IMR-90 (cell line): ENCODE measurements around the gene TSTD1. TPM values are rescaled to one million over a fixed set of nuclear protein-coding genes. Genes with fewer than 3 reads are reported as not detected.

Experiments used
- ATAC-seq: fragments of 200-7000 bp; cut with Tn5 transposase; 2 replicates; pipeline ENCODE4 v1.9.1; 2020; ENCODE audit warnings: low read depth, mild to moderate bottlenecking, moderate library complexity
- BruUV-seq: library from RNA; stranded (reverse); fragments of 400-500 nt; replicated peaks from 2 replicates; lab custom pipeline; 2021; lab: Mats Ljungman, UMichigan
- CTCF ChIA-PET: fragments of 300-600 bp; formaldehyde crosslinking; extraction: SDS; loops from one replicate; lab custom pipeline; 2021; ENCODE audit warnings: antibody characterized with exemption; lab: Yijun Ruan, JAX
- POLR2A ChIA-PET: fragments of 300-600 bp; sonication (Branson Sonifier 250); formaldehyde crosslinking; loops from one replicate; lab custom pipeline; 2022; ENCODE audit warnings: antibody characterized with exemption; ENCODE audit not compliant: unreplicated experiment; lab: Charles Lee
- DNase-seq: peaks from one replicate; pipeline ENCODE4 v3.0.0; 2013
- H2AFZ ChIP-seq: replicated peaks from 2 replicates; pipeline ENCODE3; 2013; ENCODE audit warnings: low read length, mild to moderate bottlenecking; ENCODE audit not compliant: poor library complexity
- H2AK5ac ChIP-seq: 2 replicates; pipeline ENCODE4 v1.6.1; 2013; ENCODE audit warnings: low read depth, low read length, inconsistent platforms
- H2AK9ac ChIP-seq: replicated peaks from 2 replicates; pipeline ENCODE3; 2013; ENCODE audit warnings: mild to moderate bottlenecking, low read depth, low read length, moderate library complexity; ENCODE audit not compliant: poor library complexity
- H2BK120ac ChIP-seq: 2 replicates; pipeline ENCODE4 v1.6.1; 2013; ENCODE audit warnings: low read depth, low read length, inconsistent platforms
- H2BK15ac ChIP-seq: 3 replicates; pipeline ENCODE4 v1.6.1; 2013; ENCODE audit warnings: low read depth, low read length, inconsistent platforms
- H2BK20ac ChIP-seq: 2 replicates; pipeline ENCODE4 v1.6.1; 2013; ENCODE audit warnings: low read depth, mild to moderate bottlenecking, inconsistent platforms, low read length, moderate library complexity
- H2BK5ac ChIP-seq: 2 replicates; pipeline ENCODE4 v1.6.1; 2013; ENCODE audit warnings: mild to moderate bottlenecking, low read depth, low read length, inconsistent platforms; ENCODE audit not compliant: poor library complexity, severe bottlenecking
- H3K14ac ChIP-seq: replicated peaks from 2 replicates; pipeline ENCODE4 v1.6.1; 2013; ENCODE audit warnings: low read depth, low read length, inconsistent platforms
- H3K18ac ChIP-seq: 2 replicates; pipeline ENCODE4 v1.6.1; 2013; ENCODE audit warnings: low read depth, low read length, control low read depth
- H3K23ac ChIP-seq: 2 replicates; pipeline ENCODE4 v1.6.1; 2013; ENCODE audit warnings: low read depth, low read length, inconsistent platforms
- H3K27ac ChIP-seq: 2 replicates; pipeline ENCODE4 v1.5.1; 2013; ENCODE audit warnings: mild to moderate bottlenecking, control low read depth, low read length; ENCODE audit not compliant: insufficient read depth
- H3K27me3 ChIP-seq: 2 replicates; pipeline ENCODE4 v1.6.1; 2013; ENCODE audit warnings: low read length; ENCODE audit not compliant: control insufficient read depth, insufficient read depth
- H3K36me3 ChIP-seq: 2 replicates; pipeline ENCODE4 v1.6.1; 2013; ENCODE audit warnings: low read length, mixed read lengths; ENCODE audit not compliant: control insufficient read depth, insufficient read depth
- H3K4ac ChIP-seq: 2 replicates; pipeline ENCODE4 v1.6.1; 2013; ENCODE audit warnings: low read depth, low read length, inconsistent platforms
- H3K4me1 ChIP-seq: 2 replicates; pipeline ENCODE4 v1.6.1; 2013; ENCODE audit warnings: low read length, mixed read lengths; ENCODE audit not compliant: control insufficient read depth, insufficient read depth
- H3K4me2 ChIP-seq: 2 replicates; pipeline ENCODE4 v1.6.1; 2013; ENCODE audit warnings: low read depth, mild to moderate bottlenecking, control low read depth, low read length, moderate library complexity
- H3K4me3 ChIP-seq: 2 replicates; pipeline ENCODE4 v1.5.1; 2013; ENCODE audit warnings: low read depth, mild to moderate bottlenecking, control low read depth, low read length, moderate library complexity; ENCODE audit not compliant: insufficient read depth
- H3K56ac ChIP-seq: 2 replicates; pipeline ENCODE4 v1.6.1; 2013; ENCODE audit warnings: low read length, inconsistent platforms; ENCODE audit not compliant: insufficient read depth; ENCODE audit errors: extremely low read depth
- H3K79me1 ChIP-seq, 2 experiments: 2 replicates each; pipeline ENCODE4 v1.6.1; 2013; ENCODE audit warnings: low read length in 2 of 2, inconsistent platforms in 1 of 2, low read depth in 1 of 2
- H3K9ac ChIP-seq: 2 replicates; pipeline ENCODE4 v1.6.1; 2013; ENCODE audit warnings: low read depth, low read length, control low read depth
- H3K9me1 ChIP-seq: 2 replicates; pipeline ENCODE4 v1.6.1; 2013; ENCODE audit warnings: low read length, inconsistent platforms; ENCODE audit not compliant: insufficient read depth
- H3K9me3 ChIP-seq: 2 replicates; pipeline ENCODE4 v1.6.1; 2013; ENCODE audit warnings: low read length; ENCODE audit not compliant: control insufficient read depth, insufficient read depth
- H4K20me1 ChIP-seq: 2 replicates; pipeline ENCODE4 v1.6.1; 2013; ENCODE audit warnings: low read length, inconsistent platforms; ENCODE audit not compliant: insufficient read depth
- H4K5ac ChIP-seq: 2 replicates; pipeline ENCODE4 v1.6.1; 2013; ENCODE audit warnings: mild to moderate bottlenecking, low read depth, low read length, control low read depth
- H4K8ac ChIP-seq, 2 experiments: 2 replicates each; pipeline ENCODE4 v1.6.1; 2013; ENCODE audit warnings: low read depth in 2 of 2, low read length in 2 of 2, control low read depth in 1 of 2, inconsistent platforms in 1 of 2
- H4K91ac ChIP-seq: 2 replicates; pipeline ENCODE4 v1.6.1; 2013; ENCODE audit warnings: low read depth, low read length, inconsistent platforms; ENCODE audit not compliant: insufficient read depth
- CEBPB ChIP-seq: IDR thresholded peaks from 2 replicates; pipeline ENCODE4 v1.6.1; 2012; ENCODE audit warnings: low read depth, low read length, improper control_type of control experiment
- CHD1 ChIP-seq: IDR thresholded peaks from 2 replicates; pipeline ENCODE4 v1.6.1; 2012; ENCODE audit warnings: low read depth, low read length, improper control_type of control experiment
- FOS ChIP-seq: fragments of 150-350 bp; IDR thresholded peaks from 2 replicates; pipeline ENCODE4 v1.6.1; 2016; ENCODE audit warnings: low read depth, low read length
- MAFK ChIP-seq: IDR thresholded peaks from 2 replicates; pipeline ENCODE4 v1.6.1; 2012; ENCODE audit warnings: low read depth, low read length, improper control_type of control experiment
- MAZ ChIP-seq: IDR thresholded peaks from 2 replicates; pipeline ENCODE4 v1.6.1; 2012; ENCODE audit warnings: low read depth, mild to moderate bottlenecking, low read length, improper control_type of control experiment, moderate library complexity, borderline replicate concordance
- POLR2A ChIP-seq: IDR thresholded peaks from 2 replicates; pipeline ENCODE4 v1.6.1; 2012; ENCODE audit warnings: mild to moderate bottlenecking, low read depth, low read length
- RAD21 ChIP-seq: IDR thresholded peaks from 2 replicates; pipeline ENCODE4 v1.6.1; 2012; ENCODE audit warnings: low read length, improper control_type of control experiment
- RCOR1 ChIP-seq: IDR thresholded peaks from 2 replicates; pipeline ENCODE4 v1.6.1; 2012; ENCODE audit warnings: mild to moderate bottlenecking, low read length, improper control_type of control experiment; ENCODE audit not compliant: insufficient replicate concordance
- SMC3 ChIP-seq: fragments of 150-350 bp; IDR thresholded peaks from 2 replicates; pipeline ENCODE4 v1.6.1; 2016; ENCODE audit warnings: low read depth, mild to moderate bottlenecking, antibody characterized with exemption, low read length, moderate library complexity
- WGBS, 2 experiments: methylation state at CpG; one replicate each; pipeline versions ENCODE4 v1.1.5 to v1.1.7; 2013; ENCODE audit warnings: missing lambda C conversion rate in 2 of 2; ENCODE audit not compliant: insufficient read length in 1 of 2; ENCODE audit errors: extremely low coverage in 2 of 2; 5-methylcytosine and 5-hydroxymethylcytosine counted together
- dilution Hi-C: fragments of 300-500 bp; cut with HindIII; formaldehyde crosslinking; loops from one replicate; pipeline ENCODE4 v1.14.3; 2018; ENCODE audit warnings: low sequenced_read_pairs; ENCODE audit not compliant: unreplicated experiment
- in situ Hi-C: fragments of 300-500 bp; cut with MboI; formaldehyde crosslinking; loops from 3 replicates; pipeline ENCODE4 v1.14.3; 2019; ENCODE audit warnings: low sequenced_read_pairs, inconsistent platforms, mixed read lengths
- intact Hi-C: fragments of 100-400 bp; cut with micrococcal nuclease; formaldehyde crosslinking; loops from 2 replicates; pipeline ENCODE4 v1.10.0; 2022
- polyA plus RNA-seq, 3 experiments: library from polyadenylated mRNA; depleted of rRNA; stranded (reverse); fragments of >200 nt; gene quantifications; 2 replicates each; pipeline ENCODE4 v1.2.3, GENCODE V29; 2012; ENCODE audit warnings: low replicate concordance in 1 of 3
- total RNA-seq: library from RNA; depleted of rRNA; stranded (reverse); fragments of >200 nt; gene quantifications from 2 replicates; pipeline ENCODE4 v1.2.3, GENCODE V29; 2012
- TF ChIP-seq, protein P1 (sequence below): fragments of 150-350 bp; IDR thresholded peaks from 2 replicates; pipeline ENCODE4 v1.6.1; 2017; ENCODE audit warnings: mild to moderate bottlenecking, antibody characterized with exemption, low read length, low read depth
- TF ChIP-seq, protein P2 (sequence below): fragments of 150-350 bp; IDR thresholded peaks from 2 replicates; pipeline ENCODE4 v1.6.1; 2016; ENCODE audit warnings: low read depth, mild to moderate bottlenecking, low read length, moderate library complexity, borderline replicate concordance
- TF ChIP-seq, protein P3 (sequence below): conservative IDR thresholded peaks from 2 replicates; pipeline ENCODE4 v1.5.1; 2012; ENCODE audit warnings: mild to moderate bottlenecking, low read depth, low read length, improper control_type of control experiment

Gene TSTD1
- total and polyA plus RNA-seq, 2 of the 4 experiments (the other 2 are of a cell fraction), result 0.21 TPM; not detected in 1

DNA sequence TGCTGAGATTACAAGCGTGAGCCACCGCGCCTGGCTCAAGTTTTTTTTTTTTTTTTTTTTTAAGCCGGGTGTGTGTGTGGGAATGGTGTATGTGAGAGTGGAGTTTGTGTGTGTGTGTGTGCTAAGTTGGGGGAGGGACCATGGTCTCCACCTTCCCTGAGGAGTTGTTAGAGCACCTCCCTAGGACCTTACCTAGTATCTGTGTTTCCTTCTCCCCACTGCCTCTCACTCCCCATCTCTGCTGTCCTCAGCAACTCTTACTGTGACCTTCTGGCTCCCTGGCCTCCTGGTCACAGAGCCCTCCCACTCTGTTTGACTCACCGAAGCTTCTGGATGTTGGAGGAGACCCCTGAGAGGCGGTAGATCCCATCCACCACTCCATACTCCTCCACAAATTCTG is 20.5 kb upstream of the TSTD1 start:
- Histone ChIP-seq H3K9me3 (no peaks in the 10 kb centered on the region), H4K8ac (no peak overlapping the region), H4K20me1 (no peaks in the 10 kb centered on the region), H3K4me3 (no peak overlapping the region), H3K9ac (no peak overlapping the region), H3K27me3 (peaks cover 4% of the 10 kb centered on the region), H3K4ac (no peak overlapping the region), H3K4me1 (no peaks in the 10 kb centered on the region), H2BK120ac (no peak overlapping the region), H3K4me2 (no peak overlapping the region), H4K5ac (no peak overlapping the region), H3K27ac (no peak overlapping the region), H3K9me1 (no peaks in the 10 kb centered on the region), H2BK20ac (no peak overlapping the region), H2AK9ac (no peak overlapping the region), H2AFZ (peak overlapping the region; percentile 32), H3K18ac (no peak overlapping the region), H2BK15ac (no peak overlapping the region), H3K23ac (no peak overlapping the region), H3K14ac (no peak overlapping the region), H2BK5ac (no peak overlapping the region), H3K79me1 (no peaks in the 10 kb centered on the region), H3K36me3 (no peaks in the 10 kb centered on the region), H4K91ac (no peak overlapping the region), H2AK5ac (no peak overlapping the region), H3K56ac (no peak overlapping the region)
- no peak for DNase-seq
- ChIA-PET CTCF (interaction anchor here (0.7 kb wide), 1 partner anchor 212 kb away, joined by 3 read pairs; no protein-coding TSS in a partner anchor), POLR2A (no interaction called here)
- dilution Hi-C loops (no loop called here), intact Hi-C loops (no loop called here), in situ Hi-C loops (no loop called here)
- WGBS, 2 experiments, result 20% methylated on average over 1 of the region's 6 CpGs; no CpG with 5 or more reads in 1 of the 2 experiments
- TF ChIP-seq FOS, result no peak
- TF ChIP-seq CEBPB, result no peak
- no peak for TF ChIP-seq MAFK
- no peak for TF ChIP-seq CHD1
- TF ChIP-seq MAZ, result no peak
- TF ChIP-seq, protein P1, sequence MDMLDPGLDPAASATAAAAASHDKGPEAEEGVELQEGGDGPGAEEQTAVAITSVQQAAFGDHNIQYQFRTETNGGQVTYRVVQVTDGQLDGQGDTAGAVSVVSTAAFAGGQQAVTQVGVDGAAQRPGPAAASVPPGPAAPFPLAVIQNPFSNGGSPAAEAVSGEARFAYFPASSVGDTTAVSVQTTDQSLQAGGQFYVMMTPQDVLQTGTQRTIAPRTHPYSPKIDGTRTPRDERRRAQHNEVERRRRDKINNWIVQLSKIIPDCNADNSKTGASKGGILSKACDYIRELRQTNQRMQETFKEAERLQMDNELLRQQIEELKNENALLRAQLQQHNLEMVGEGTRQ, result no peak
- TF ChIP-seq, protein P2, sequence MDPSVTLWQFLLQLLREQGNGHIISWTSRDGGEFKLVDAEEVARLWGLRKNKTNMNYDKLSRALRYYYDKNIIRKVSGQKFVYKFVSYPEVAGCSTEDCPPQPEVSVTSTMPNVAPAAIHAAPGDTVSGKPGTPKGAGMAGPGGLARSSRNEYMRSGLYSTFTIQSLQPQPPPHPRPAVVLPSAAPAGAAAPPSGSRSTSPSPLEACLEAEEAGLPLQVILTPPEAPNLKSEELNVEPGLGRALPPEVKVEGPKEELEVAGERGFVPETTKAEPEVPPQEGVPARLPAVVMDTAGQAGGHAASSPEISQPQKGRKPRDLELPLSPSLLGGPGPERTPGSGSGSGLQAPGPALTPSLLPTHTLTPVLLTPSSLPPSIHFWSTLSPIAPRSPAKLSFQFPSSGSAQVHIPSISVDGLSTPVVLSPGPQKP, result no peak
- no peak for TF ChIP-seq SMC3
- TF ChIP-seq POLR2A, result no peak
- no peak for TF ChIP-seq RAD21
- TF ChIP-seq RCOR1, result no peak
- TF ChIP-seq, protein P3, sequence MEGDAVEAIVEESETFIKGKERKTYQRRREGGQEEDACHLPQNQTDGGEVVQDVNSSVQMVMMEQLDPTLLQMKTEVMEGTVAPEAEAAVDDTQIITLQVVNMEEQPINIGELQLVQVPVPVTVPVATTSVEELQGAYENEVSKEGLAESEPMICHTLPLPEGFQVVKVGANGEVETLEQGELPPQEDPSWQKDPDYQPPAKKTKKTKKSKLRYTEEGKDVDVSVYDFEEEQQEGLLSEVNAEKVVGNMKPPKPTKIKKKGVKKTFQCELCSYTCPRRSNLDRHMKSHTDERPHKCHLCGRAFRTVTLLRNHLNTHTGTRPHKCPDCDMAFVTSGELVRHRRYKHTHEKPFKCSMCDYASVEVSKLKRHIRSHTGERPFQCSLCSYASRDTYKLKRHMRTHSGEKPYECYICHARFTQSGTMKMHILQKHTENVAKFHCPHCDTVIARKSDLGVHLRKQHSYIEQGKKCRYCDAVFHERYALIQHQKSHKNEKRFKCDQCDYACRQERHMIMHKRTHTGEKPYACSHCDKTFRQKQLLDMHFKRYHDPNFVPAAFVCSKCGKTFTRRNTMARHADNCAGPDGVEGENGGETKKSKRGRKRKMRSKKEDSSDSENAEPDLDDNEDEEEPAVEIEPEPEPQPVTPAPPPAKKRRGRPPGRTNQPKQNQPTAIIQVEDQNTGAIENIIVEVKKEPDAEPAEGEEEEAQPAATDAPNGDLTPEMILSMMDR, result no peak
- BruUV-seq, result no TSS peak
- no peak for ATAC-seq
